C4-2B (cell line): ENCODE measurements around the gene PMPCA.

ENCODE experiments used
- CTCF ChIP-seq: fragments of 450-650 bp; conservative IDR thresholded peaks from 2 replicates; pipeline ENCODE4 v1.5.1; 2017; ENCODE audit warnings: mild to moderate bottlenecking
- ZFX ChIP-seq: fragments of 450-650 bp; IDR thresholded peaks from 2 replicates; pipeline ENCODE4 v1.6.1; 2017

- TF ChIP-seq CTCF (no peak), ZFX (no peak)
Measured at GRCh38 chr9:136445799-136446198, 35.3 kb downstream of the PMPCA start.
